ENCODE results near the gene PRICKLE2.
A peak's percentile ranks its signal among the peaks of the same experiment; 100 is the strongest.

Gene PRICKLE2

DNA sequence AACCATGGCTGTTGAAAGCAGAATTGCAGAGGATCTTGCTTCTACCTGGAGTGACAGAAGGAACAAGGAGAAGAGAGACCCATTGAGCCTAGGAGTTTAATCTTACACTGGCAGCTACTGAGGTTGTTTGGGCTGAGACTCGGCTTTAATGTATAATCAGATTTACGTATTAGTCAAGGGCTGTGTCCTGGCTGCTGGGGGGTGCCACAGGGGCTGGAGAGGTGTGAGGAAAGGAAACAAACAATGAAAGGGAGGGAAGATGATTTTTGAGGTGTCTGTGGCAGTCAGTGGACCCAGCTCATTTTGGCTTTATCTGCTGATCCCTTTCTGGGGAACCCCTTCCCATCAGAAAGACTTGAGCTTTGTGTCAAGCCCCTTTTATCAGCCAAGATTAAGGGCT, 95.7 kb downstream of the PRICKLE2 start:
- no peak for DNase-seq (ENCODE audit: low spot score)

DNA sequence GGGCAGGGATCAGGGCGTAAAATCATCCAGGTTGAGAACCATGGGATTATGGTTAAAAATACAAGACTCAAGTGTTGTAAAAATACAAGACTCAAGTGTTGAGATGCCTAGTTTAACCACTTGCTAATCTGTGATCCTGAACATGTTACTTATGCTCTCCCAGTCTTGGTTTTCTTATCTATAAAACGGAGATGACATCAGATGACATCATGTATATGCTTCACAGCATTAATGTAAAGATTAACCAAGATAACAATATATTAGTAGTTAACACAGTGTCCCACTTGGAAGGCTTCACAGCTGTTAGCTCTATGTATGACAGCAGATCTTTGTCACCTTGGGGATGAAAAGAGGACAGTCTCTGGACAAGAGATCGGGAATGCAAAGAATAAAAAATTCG, 96.2 kb downstream of the PRICKLE2 start:
- no peak for DNase-seq (ENCODE audit: low spot score)

DNA sequence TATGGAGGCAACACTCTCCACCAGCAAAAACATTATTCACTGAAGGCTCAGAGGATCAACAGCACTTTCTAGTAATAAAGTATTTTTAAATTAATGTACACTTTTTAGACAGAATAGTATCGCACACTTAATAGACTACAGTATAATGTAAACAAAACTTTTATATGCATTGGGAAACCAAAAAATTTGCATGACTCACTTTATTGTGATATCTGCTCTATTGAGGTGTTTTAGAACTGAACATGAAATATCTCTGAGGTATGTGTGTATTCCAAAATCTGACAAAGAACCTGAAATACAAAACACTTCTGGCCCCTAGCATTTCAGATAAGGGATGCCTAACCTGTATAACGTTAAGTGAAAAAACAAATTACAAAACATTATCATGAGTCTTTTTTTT, 99.7 kb downstream of the PRICKLE2 start:
- DNase-seq (ENCODE audit: low spot score): no peak

DNA sequence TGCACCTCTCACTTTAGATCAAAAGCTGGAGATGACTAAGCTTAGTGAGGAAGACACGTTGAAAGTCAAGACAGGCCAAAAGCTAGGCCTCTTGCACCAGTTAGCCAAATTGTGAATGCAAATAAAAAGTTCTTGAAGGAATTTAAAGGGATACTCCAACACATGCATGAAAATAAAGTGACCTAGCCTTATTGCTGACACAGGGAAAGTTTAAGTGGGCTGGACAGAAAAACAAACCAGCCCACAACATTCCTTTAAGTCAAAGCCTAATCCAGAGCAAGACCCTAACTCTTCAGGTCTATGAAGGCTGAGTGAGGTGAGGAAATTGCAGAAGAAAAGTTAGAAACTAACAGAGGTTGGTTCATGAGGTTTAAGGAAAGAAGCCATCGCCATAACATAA, 101.3 kb downstream of the PRICKLE2 start:
- DNase-seq (ENCODE audit: low spot score): no peak

DNA sequence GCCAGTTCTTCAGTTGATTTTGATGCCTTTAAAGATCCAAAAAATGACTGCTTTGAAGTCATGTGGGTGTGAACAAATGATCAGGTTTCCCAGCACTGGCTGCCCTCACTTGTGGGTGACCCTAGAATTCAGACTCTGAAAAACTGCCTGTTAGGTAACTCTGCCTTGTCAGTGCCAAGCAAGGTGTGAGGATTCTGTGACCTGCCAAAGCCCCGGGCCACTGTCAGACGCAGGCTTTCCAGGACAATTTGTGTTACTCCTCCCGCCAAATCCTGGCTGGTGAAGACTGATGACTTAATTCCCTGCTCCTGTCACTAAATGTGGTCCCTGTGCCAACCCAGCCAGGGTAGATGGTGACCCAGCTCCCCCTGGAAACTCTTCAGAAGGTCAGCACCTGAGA, 102.8 kb downstream of the PRICKLE2 start:
- DNase-seq (ENCODE audit: low spot score): no peak

DNA sequence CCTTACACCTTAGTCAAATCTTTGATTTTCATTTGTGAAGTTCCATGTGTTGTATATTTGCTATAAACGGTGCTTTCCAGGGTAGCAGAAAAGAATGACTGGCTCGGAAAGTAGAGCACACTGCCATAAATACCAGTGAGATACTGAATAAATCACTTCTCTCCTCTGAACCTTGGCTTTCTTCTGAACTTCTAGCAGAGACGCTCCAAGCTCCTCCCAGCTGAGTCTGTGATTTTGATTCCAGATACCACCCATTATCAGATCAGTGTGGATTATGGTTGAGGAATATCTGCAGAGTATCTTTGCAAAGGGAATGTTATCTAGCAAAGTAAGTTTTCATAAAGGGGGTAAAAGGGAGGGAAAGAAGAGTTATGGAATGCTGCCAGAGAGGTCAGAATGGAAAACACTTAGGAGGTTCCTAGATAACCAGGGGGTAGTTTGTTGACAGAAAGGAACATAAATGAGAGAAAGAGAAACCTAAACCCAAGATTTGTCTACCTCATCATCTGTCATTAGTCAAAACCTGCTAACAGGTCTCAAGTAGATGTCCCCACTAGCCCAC, 103.4 kb downstream of the PRICKLE2 start:
- no peak for DNase-seq (ENCODE audit: low spot score)

DNA sequence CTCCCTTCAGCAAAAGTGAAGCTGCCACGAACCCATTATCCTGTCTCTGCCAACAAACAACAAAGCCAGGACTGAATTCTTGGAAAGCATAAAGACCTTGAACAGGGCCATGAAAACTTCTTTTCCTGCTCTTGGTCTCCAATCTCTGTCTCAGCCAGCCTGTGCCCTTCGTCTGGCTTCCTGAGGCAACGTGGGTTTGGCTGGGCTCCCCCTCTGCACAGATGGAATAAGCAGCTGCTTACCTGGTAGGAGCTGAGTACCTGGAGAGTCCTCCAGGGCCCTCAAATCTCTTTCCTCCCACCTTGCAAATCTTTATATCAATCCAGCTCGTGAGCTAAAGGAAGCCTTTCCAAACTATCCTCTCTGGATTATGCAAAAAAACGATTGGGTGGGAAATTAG, 104.4 kb downstream of the PRICKLE2 start:
- DNase-seq (ENCODE audit: low spot score): no peak

DNA sequence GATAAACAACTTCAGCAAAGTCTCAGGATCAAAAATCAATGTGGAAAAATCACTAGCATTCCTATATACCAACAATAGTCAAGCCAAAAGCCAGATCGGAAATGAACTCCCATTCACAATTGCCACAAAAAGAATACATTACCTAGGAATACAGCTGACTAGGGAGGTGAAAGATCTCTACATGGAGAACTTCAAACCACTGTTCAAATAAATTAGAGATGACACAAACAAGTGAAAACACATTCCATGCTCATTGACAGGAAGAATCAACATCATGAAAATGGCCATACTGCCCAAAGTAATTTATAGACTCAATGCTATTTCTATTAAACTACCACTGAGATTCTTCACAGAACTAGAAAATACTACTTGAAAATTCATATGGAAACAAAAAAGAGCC, 107.8 kb downstream of the PRICKLE2 start:
- no peak for DNase-seq (ENCODE audit: low spot score)

DNA sequence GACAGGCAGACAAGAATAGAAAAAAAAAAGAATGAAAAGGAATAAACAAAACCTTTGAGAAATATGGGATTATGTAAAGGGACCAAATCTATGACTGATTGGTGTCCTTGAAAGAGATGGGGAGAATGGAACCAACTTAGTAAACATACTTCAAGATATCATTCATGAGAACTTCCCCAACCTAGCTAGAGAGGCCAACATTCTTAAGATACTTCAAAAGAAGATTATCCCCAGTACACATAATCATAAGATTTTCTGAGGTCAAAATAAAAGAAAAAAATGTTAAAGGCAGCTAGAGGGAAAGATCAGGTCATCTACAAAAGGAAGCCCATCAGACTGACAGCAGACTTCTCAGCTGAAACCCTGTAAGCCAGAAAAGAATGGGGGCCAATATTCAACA, 110.6 kb downstream of the PRICKLE2 start:
- no peak for DNase-seq (ENCODE audit: low spot score)

- DNase-seq (ENCODE audit: low spot score): no peak
Measured at GRCh38 chr3:64111872-64112271, 113.4 kb downstream of the PRICKLE2 start.

- DNase-seq (ENCODE audit: low spot score): no peak
Measured at GRCh38 chr3:64111083-64111482, 114.2 kb downstream of the PRICKLE2 start.

- no peak for DNase-seq (ENCODE audit: low spot score)
Measured at GRCh38 chr3:64110071-64110470, 115.2 kb downstream of the PRICKLE2 start.

- peak; percentile 64 for DNase-seq (ENCODE audit: low spot score)
Measured at GRCh38 chr3:64109438-64109837, 115.8 kb downstream of the PRICKLE2 start.

GRCh38 chr3:64108784-64109317, 116.4 kb downstream of the PRICKLE2 start:
- no peak for DNase-seq (ENCODE audit: low spot score)

- no peak for DNase-seq (ENCODE audit: low spot score)
Measured at GRCh38 chr3:64108231-64108630, 117.0 kb downstream of the PRICKLE2 start.

DNA sequence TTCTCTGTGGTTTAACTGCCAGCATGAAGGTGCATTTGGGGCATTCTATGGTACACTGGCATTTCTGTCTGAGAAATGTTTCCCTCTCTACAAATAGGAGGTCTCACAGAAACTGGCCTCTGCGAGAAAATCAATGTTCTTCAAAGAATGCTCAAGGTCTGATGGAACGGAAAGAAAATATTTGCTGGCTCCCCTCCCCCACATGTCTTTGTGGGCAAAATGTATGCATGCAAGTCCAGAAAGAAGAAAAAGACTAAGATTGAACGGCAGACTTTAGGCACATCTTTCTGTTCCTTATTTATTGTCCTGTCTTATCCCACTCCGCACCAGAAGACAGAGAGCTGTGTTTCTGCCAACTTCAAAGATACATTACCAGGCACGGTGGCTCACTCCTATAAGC, 118.1 kb downstream of the PRICKLE2 start:
- no peak for DNase-seq (ENCODE audit: low spot score)

DNA sequence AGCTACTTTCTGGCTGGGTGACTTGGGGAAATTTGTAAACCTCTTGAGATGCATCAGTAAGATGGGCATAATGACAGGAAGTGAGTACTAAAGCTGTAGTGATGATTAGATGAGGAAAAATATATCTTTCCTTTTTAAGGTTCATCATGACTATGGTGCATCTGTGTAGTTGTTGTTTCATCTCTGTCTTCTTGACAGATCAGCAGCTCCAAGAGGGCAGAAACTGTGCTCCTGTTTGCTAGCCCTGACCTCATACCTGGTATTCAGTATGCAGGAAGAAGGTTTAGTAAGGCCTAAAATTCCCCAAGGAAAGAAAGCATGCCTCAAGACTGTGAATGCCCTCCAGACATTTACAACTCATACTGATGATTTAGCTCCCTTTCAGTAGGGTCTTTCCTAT, 119.5 kb downstream of the PRICKLE2 start:
- DNase-seq (ENCODE audit: low spot score): no peak

DNA sequence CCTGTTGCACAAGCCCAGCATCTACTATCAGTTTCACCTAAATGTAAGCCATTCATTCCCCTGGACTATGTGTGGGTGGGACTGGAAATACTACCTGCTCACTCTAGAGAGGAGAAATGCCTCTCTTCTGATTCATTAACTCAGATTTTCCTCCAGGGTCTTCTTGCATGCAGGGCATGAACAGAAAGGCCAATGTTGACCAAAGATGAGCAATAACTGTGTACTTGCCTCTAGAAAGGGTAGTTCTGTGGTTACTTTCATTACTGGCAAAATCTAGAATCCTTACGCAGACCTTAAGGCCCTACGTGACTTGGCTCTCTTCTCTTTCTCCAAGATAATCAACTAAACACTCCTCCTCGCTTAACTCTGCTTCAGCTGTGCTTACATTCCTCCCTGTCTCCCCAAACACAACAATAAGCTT, 120.6 kb downstream of the PRICKLE2 start:
- DNase-seq (ENCODE audit: low spot score): no peak

DNA sequence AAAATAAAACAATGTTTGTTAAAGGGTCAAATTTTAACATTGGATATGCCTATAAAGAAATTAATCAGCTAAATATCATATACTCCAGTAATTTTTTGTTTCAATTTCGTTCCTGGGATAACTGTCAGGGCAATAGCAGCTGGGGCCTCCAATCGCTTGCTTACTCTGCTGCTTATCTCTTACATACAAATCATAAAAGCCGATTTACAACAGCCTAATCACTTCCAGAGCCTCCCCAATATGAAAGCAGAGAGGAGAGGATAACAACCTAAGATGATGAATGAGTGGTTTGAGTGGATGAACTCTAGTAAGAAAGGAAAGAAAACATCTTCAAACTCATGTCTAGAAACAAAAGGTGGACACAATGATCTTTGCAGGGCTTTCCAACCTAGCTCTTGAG, 121.3 kb downstream of the PRICKLE2 start:
- DNase-seq (ENCODE audit: low spot score): no peak

DNA sequence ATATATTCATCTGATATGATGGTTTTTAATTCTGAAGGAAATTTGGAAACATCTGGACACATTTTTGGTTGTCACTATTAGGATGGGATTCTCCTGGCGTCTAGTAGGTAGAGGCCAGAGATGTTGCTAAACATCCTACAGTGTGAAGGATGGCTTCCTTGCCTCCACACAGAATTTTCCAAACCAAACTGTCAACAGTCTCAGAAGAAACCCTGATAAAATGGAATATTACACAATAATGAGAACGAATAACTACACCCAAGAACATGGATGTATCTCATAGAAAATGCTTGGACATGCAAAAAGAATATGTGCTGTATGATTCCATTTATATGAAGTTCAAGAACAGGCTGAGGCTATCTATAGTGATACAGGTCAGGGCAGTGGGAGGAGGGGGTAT, 122.1 kb downstream of the PRICKLE2 start:
- DNase-seq (ENCODE audit: low spot score): no peak

DNA sequence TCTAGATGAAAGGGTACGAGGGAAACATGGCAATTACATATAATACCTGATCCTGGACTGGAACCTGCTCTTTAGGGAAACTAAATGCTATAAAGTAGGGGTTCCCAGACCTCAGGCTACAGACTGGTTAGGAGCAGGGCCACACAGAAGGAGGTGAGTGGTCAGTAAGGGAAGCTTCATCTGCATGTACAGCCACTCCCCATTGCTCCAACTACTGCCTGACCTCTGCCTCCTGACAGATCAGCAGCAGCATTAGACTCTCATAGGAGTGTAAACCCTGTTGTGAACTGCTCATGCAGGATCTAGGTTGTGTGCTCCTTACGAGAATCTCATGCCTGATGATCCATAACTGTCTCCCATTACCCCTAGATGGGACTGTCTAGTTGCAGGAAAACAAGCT, 123.1 kb downstream of the PRICKLE2 start:
- DNase-seq (ENCODE audit: low spot score): no peak

- DNase-seq (ENCODE audit: low spot score): no peak
Measured at GRCh38 chr3:64099316-64099715, 126.0 kb downstream of the PRICKLE2 start.

GRCh38 chr3:64098670-64099069, 126.6 kb downstream of the PRICKLE2 start:
- no peak for DNase-seq (ENCODE audit: low spot score)

GRCh38 chr3:64097920-64098319, 127.3 kb downstream of the PRICKLE2 start:
- DNase-seq (ENCODE audit: low spot score): no peak

- DNase-seq (ENCODE audit: low spot score): no peak
Measured at GRCh38 chr3:64095802-64096201, 129.5 kb downstream of the PRICKLE2 start.
